ENCODE measurements around the gene NLGN4Y.
A peak's percentile ranks its signal among the peaks of the same experiment; 100 is the strongest.

NLGN4Y gene

DNA sequence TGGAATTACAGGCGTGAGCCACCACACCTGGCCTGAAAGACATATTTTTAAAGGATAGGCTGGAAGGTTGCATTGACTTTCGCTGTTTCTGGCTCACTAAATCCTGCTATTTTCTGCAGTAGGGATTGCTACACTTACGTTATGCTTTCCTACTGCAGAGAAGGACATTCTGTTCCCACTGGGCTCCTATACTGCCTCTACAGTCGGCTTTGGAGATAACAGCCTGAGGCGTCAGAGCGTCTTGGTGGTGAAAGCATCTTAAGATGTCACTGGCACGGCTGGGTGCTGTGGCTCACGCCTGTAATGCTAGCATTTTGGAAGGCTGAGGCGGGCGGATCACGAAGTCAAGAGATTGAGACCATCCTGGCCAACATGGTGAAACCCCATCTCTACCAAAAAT lies 77.0 kb downstream of the NLGN4Y start:
- TF ChIP-seq, protein P1, sequence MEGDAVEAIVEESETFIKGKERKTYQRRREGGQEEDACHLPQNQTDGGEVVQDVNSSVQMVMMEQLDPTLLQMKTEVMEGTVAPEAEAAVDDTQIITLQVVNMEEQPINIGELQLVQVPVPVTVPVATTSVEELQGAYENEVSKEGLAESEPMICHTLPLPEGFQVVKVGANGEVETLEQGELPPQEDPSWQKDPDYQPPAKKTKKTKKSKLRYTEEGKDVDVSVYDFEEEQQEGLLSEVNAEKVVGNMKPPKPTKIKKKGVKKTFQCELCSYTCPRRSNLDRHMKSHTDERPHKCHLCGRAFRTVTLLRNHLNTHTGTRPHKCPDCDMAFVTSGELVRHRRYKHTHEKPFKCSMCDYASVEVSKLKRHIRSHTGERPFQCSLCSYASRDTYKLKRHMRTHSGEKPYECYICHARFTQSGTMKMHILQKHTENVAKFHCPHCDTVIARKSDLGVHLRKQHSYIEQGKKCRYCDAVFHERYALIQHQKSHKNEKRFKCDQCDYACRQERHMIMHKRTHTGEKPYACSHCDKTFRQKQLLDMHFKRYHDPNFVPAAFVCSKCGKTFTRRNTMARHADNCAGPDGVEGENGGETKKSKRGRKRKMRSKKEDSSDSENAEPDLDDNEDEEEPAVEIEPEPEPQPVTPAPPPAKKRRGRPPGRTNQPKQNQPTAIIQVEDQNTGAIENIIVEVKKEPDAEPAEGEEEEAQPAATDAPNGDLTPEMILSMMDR (IDR thresholded peaks at IDR 0.05; ENCODE audit: control insufficient read depth, extremely low read depth, insufficient read depth): no peak
- H3K4me3 ChIP-seq (ENCODE audit: low read depth, low read length): no peak overlapping the region
- no peak for DNase-seq (ENCODE audit: low read depth)

DNA sequence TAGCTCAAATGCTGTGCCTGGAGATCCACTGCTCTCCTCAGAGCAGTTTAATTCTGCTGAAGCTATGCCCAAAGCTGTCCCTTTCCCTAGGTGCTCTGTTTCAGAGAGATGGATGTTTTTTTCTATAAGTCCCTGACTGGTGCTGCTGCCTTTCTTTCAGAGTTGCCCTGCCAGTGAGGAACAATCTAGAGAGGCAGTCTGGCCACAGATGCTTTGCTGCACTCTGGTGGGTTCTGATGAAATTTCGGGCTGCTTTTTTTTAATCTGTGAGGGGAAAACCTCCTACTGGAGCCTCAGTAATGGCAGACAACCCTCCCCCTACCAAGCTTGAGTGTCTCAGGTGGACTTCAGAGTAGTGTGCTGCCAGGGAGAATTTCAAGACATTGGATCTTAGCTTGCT lies 93.3 kb downstream of the NLGN4Y start:
- TF ChIP-seq, protein P1 (IDR thresholded peaks at IDR 0.05; ENCODE audit: control insufficient read depth, extremely low read depth, insufficient read depth): no peak
- no peak overlapping the region for H3K4me3 ChIP-seq (ENCODE audit: low read depth, low read length)
- no peak for DNase-seq (ENCODE audit: low read depth)

GRCh38 chrY:14618513-14618912 lies 94.2 kb downstream of the NLGN4Y start:
- H3K4me3 ChIP-seq (ENCODE audit: low read depth, low read length): no peak overlapping the region
- DNase-seq (ENCODE audit: low read depth): no peak
- TF ChIP-seq, protein P1 (IDR thresholded peaks at IDR 0.05; ENCODE audit: control insufficient read depth, extremely low read depth, insufficient read depth): no peak

- DNase-seq (ENCODE audit: low read depth): no peak
- TF ChIP-seq, protein P1 (IDR thresholded peaks at IDR 0.05; ENCODE audit: control insufficient read depth, extremely low read depth, insufficient read depth): no peak
- no peak overlapping the region for H3K4me3 ChIP-seq (ENCODE audit: low read depth, low read length)
Measured at GRCh38 chrY:14628208-14628607, 103.9 kb downstream of the NLGN4Y start.

GRCh38 chrY:14631676-14632075 lies 107.3 kb downstream of the NLGN4Y start:
- no peak overlapping the region for H3K4me3 ChIP-seq (ENCODE audit: low read depth, low read length)
- TF ChIP-seq, protein P1 (IDR thresholded peaks at IDR 0.05; ENCODE audit: control insufficient read depth, extremely low read depth, insufficient read depth): no peak
- peak; percentile 32 for DNase-seq (ENCODE audit: low read depth)

DNA sequence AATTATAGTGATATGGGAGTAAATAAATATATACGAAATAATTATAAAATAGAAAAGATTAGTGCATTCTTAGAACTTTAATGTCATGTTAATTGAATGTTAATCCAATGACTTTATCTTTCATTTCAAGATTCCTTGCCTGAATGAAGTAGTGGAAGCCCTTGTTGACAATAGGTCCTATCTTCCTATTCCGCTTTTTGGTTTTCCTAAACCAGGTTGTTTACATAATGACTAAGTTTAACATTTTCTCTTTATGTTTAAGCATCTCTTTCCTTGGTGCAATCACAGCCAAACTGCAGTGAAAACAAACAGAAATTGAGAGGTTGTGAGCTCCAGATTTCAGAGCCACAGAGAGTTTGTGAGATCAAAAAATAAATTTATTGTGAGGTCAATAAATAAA lies 109.4 kb downstream of the NLGN4Y start:
- DNase-seq (ENCODE audit: low read depth): no peak
- TF ChIP-seq, protein P1 (IDR thresholded peaks at IDR 0.05; ENCODE audit: control insufficient read depth, extremely low read depth, insufficient read depth): no peak
- no peak overlapping the region for H3K4me3 ChIP-seq (ENCODE audit: low read depth, low read length)

GRCh38 chrY:14634954-14635353 lies 110.6 kb downstream of the NLGN4Y start:
- TF ChIP-seq, protein P1 (IDR thresholded peaks at IDR 0.05; ENCODE audit: control insufficient read depth, extremely low read depth, insufficient read depth): no peak
- DNase-seq (ENCODE audit: low read depth): no peak

More at GRCh38 chrY:14634954-14635353, 110.6 kb downstream of the NLGN4Y start:
- no peak overlapping the region for H3K4me3 ChIP-seq (ENCODE audit: low read depth, low read length)
